SJSA1 (cell line): Measurements from ENCODE around the gene SLC7A5. TPM values are rescaled to one million over a fixed set of nuclear protein-coding genes. Genes with fewer than 3 reads are reported as not detected.
"Not testable (repeated sequence)": the region's sequence is repeated elsewhere in the genome, so short reads cannot be mapped to it uniquely, and the experiment has no call there.

Source experiments
- DNase-seq, 2 experiments: peaks; one replicate each; pipeline ENCODE4 v3.0.0-alpha.2; 2015 to 2020; ENCODE audit warnings: low spot score in 2 of 2, low read depth in 1 of 2
- H3K27ac ChIP-seq: fragments of 250-450 bp; sonication (Bioruptor Pico); 2 replicates; pipeline ENCODE4 v1.5.1; 2020; ENCODE audit warnings: mild to moderate bottlenecking, moderate library complexity
- H3K27me3 ChIP-seq: fragments of 250-450 bp; sonication (Bioruptor Pico); replicated peaks from 2 replicates; pipeline ENCODE4 v1.5.1; 2020; ENCODE audit warnings: mild to moderate bottlenecking, moderate library complexity
- H3K36me3 ChIP-seq: fragments of 250-450 bp; sonication (Bioruptor Pico); 2 replicates; pipeline ENCODE4 v1.5.1; 2020; ENCODE audit warnings: mild to moderate bottlenecking
- H3K4me1 ChIP-seq: fragments of 250-450 bp; sonication (Bioruptor Pico); replicated peaks from 2 replicates; pipeline ENCODE4 v1.6.1; 2021; ENCODE audit warnings: mild to moderate bottlenecking
- H3K4me3 ChIP-seq: fragments of 250-450 bp; sonication (Bioruptor Pico); 2 replicates; pipeline ENCODE4 v1.5.1; 2020; ENCODE audit warnings: mild to moderate bottlenecking
- H3K9me3 ChIP-seq: fragments of 250-450 bp; sonication (Bioruptor Pico); replicated peaks from 2 replicates; pipeline ENCODE4 v1.5.1; 2020; ENCODE audit warnings: mild to moderate bottlenecking
- total RNA-seq: library from RNA; depleted of rRNA; stranded (reverse); fragments of >200 nt; shearing (Covaris generic); gene quantifications from 2 replicates; pipeline ENCODE4 v1.2.3, GENCODE V29; 2014

SLC7A5 gene
- total RNA-seq, 1 experiment from 2014 or later = 238 TPM

GRCh38 chr16:87896924-87897520 lies 27.7 kb upstream of the SLC7A5 start:
- DNase-seq, H3K9me3 ChIP-seq, H3K27me3 ChIP-seq, H3K27ac ChIP-seq, H3K36me3 ChIP-seq, H3K4me3 ChIP-seq: not testable (repeated sequence)
- peaks cover 11% of the 10 kb centered on the region for H3K4me1 ChIP-seq

GRCh38 chr16:87896176-87896890 lies 27.0 kb upstream of the SLC7A5 start:
- not testable (repeated sequence) for H3K27ac ChIP-seq, H3K9me3 ChIP-seq, H3K27me3 ChIP-seq, DNase-seq, H3K36me3 ChIP-seq, H3K4me3 ChIP-seq
- H3K4me1 ChIP-seq = peaks cover 11% of the 10 kb centered on the region

- H3K27ac ChIP-seq = no peak overlapping the region
- no peaks in the 10 kb centered on the region for H3K27me3 ChIP-seq
- DNase-seq = no peak
- no peaks in the 10 kb centered on the region for H3K9me3 ChIP-seq
- H3K36me3 ChIP-seq = no peaks in the 10 kb centered on the region
- no peak overlapping the region for H3K4me3 ChIP-seq
- H3K4me1 ChIP-seq = peaks cover 8% of the 10 kb centered on the region
Measured at GRCh38 chr16:87895641-87896141, 26.4 kb upstream of the SLC7A5 start.

- not testable (repeated sequence) for DNase-seq, H3K27me3 ChIP-seq, H3K4me1 ChIP-seq, H3K27ac ChIP-seq, H3K4me3 ChIP-seq, H3K9me3 ChIP-seq, H3K36me3 ChIP-seq
Measured at GRCh38 chr16:87894005-87894404, 24.7 kb upstream of the SLC7A5 start.

GRCh38 chr16:87891764-87892163 lies 22.5 kb upstream of the SLC7A5 start:
- DNase-seq = no peak
- Histone ChIP-seq H3K27me3 (no peaks in the 10 kb centered on the region), H3K27ac (no peak overlapping the region), H3K36me3 (no peaks in the 10 kb centered on the region), H3K4me3 (no peak overlapping the region), H3K9me3 (no peaks in the 10 kb centered on the region), H3K4me1 (no peaks in the 10 kb centered on the region; the same call in 1 of the 2 replicates)

DNA sequence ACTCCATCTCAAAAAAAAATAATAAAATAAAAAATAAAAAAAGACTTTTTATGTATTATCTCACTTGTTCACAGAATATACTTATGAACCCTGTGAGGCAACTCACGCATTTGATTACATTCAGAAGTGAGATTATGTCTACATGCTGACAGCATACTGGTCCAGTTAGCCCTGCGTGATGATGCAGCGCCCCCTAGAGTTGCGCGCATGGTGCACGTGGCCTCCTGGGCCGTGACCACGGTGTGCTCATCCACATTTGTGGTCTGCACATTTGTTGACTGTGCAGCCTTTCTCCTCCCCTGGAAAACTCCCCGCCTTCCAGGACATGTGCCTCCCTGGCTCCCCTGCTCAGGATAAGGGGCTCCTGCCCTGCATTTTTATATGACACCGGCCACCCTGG lies 20.5 kb upstream of the SLC7A5 start:
- H3K27me3 ChIP-seq, H3K36me3 ChIP-seq, DNase-seq, H3K4me1 ChIP-seq, H3K9me3 ChIP-seq, H3K27ac ChIP-seq, H3K4me3 ChIP-seq: not testable (repeated sequence)

DNA sequence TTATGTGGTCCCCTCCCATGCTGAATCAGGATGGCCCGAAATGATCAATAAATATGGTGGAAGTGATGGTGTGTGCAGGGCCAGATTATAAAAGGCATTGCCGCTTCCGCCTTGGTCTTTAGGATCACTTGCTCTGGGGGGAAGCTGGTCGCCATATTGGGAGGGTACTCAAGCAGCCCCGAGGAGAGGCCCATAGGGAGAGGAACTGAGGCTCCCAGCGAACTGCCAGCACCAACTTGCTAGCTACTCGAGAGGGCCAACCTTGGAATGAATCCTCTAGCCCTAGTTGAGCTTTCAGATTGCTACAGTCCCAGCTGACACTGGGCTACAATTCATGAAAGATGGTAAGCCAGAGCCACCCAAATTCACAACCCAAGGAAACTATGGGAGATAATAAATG lies 19.0 kb upstream of the SLC7A5 start:
- DNase-seq, H3K4me3 ChIP-seq, H3K27me3 ChIP-seq, H3K36me3 ChIP-seq, H3K27ac ChIP-seq, H3K4me1 ChIP-seq, H3K9me3 ChIP-seq: not testable (repeated sequence)

- H3K4me1 ChIP-seq, H3K36me3 ChIP-seq, H3K27ac ChIP-seq, DNase-seq, H3K9me3 ChIP-seq, H3K27me3 ChIP-seq, H3K4me3 ChIP-seq: not testable (repeated sequence)
Measured at GRCh38 chr16:87887931-87888330, 18.6 kb upstream of the SLC7A5 start.

DNA sequence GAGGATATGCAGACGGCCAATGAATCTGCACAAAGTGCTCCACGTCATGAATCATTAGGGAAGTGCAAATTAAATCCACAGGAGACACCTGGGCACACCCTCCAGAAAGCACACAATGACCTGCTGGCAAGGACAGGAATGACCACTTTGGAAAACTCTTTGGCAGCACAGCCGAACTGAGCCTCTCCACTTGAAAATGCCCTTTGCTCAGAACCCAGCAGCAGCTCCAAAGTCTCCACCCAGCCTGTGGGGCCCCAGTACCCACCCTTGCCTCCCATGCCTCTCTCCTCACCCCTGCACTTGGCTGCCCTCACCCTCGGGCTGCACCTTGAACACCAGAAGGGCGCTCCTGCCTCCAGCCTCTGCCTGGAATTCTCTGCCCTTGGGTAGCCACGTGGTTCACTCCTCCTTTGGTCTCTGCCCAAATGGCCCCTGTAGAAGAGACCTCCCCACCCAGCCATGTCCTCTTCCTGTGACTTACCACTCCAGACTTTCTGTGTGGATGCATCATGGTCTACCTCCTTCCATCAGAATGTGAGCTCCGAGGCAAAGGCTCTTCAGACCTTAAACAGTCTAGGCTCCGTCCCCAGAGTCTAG lies 16.2 kb upstream of the SLC7A5 start:
- not testable (repeated sequence) for H3K27ac ChIP-seq, DNase-seq, H3K4me3 ChIP-seq

DNA sequence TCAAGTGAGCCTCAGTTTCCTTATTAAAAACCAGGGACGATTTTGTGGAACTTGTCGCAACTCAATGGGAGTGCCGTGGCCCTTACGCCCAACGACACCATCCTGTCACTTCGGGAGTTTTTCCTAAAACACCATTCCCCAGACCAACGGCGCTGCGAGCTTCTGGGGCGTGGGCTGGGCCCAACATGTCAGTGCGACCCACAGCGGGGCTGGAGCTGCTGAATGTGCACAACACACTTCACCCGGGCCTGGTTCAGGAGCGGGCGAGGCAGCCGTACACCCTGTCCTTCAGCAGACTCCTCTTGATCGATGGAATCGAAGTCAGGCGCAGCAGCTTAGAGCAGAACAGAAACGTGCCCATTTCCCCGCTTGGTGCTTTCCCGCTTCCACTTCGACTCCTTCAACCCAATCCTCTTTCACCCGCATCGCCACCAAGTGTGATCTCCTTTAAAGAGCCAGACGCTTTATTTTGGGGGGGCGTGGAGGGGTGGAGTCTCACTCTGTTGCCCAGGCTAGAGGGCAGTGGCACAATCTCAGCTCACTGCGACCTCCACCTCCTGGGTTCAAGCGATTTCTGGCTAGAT lies 13.2 kb upstream of the SLC7A5 start:
- no peaks in the 10 kb centered on the region for H3K4me1 ChIP-seq
- no peaks in the 10 kb centered on the region for H3K27me3 ChIP-seq
- no peaks in the 10 kb centered on the region for H3K9me3 ChIP-seq
- no peaks in the 10 kb centered on the region for H3K36me3 ChIP-seq
- DNase-seq = no peak
- no peak overlapping the region for H3K27ac ChIP-seq
- no peak overlapping the region for H3K4me3 ChIP-seq

More for the DNA sequence above, 16.2 kb upstream of the SLC7A5 start:
- H3K4me1 ChIP-seq, H3K9me3 ChIP-seq, H3K27me3 ChIP-seq, H3K36me3 ChIP-seq: not testable (repeated sequence)

DNA sequence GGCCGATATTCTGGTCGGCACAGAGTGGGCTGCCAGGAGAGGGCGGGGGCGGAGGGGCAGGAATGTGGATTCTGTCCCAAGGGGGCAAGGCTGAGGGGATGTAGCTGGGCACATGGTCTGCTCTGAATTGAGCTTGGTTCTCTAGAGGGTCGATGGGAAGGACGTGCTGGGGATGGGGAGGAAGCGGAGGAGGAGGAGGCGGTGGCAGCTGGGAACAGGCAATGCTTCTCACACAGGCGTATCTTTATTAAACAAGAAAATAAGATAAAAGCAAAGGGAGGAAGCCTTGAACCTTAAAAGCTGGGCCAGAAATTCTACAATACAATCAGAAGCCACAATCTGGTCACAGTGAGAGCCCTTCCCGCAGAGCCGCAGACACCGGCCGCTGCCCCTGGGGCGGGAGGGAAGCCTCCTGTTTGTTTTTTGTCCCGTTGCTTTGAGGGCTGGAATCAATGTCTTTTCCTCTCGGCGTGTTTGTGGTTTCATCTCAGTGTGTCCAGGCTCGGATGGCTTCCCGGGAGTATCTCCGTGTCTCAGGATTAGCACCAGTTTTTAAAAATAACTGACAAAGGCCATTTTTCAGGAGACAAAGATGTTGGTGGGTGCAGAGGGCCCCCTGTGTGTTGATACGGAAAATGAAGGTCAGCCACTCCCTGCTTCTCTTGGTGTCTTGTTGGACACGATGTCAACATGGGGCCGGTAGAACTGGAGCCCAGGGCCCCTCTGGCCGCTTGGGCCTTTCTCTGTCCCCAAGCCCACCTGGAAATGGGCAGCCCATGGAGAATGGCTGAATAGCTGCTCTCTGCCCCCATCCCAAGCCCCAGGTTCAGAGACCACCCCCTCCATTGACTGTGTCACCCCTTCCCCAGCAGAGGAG lies 12.3 kb upstream of the SLC7A5 start:
- Histone ChIP-seq H3K4me1 (no peaks in the 10 kb centered on the region), H3K27me3 (no peaks in the 10 kb centered on the region), H3K36me3 (no peaks in the 10 kb centered on the region), H3K27ac (no peak overlapping the region), H3K9me3 (no peaks in the 10 kb centered on the region), H3K4me3 (no peak overlapping the region)
- peak in 1 of 2 experiments; percentile 58 for DNase-seq

DNA sequence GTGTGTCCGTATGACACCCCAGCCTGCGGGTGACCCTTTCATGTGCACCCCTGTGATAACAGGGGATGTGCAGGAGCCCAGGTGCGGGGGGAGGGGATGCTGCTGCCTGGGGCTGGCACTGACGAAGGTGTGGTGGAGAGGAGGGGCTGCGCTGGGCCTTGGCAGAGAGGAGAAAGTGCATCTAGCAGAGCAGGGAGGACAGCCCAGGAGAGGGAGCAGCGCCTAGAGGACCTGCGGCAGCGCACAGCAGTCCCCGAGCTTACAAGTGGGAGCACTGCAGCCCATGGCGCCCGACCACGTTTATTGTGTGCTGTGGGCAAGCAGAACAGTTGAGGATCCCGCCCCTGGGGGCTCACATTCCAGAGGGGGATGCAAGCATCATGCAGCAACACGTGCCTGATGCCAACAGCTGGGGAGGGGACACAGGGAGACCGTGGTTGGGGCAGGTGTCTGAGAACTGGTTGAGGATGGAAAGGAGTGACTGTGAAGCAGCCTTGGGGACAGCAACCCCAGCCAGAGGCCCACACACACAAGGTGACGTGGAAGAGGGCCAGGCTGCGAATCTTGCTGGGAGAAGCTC lies 10.9 kb upstream of the SLC7A5 start:
- Histone ChIP-seq H3K4me3 (no peak overlapping the region), H3K9me3 (no peaks in the 10 kb centered on the region), H3K27me3 (no peaks in the 10 kb centered on the region), H3K4me1 (no peaks in the 10 kb centered on the region), H3K27ac (no peak overlapping the region), H3K36me3 (no peaks in the 10 kb centered on the region)
- no peak for DNase-seq

GRCh38 chr16:87879411-87880013 lies 10.2 kb upstream of the SLC7A5 start:
- H3K4me1 ChIP-seq, H3K9me3 ChIP-seq, H3K27me3 ChIP-seq, DNase-seq, H3K36me3 ChIP-seq, H3K4me3 ChIP-seq, H3K27ac ChIP-seq: not testable (repeated sequence)
